ENCODE results near the gene ARF1. TPM values are rescaled to one million over a fixed set of nuclear protein-coding genes. Genes with fewer than 3 reads are reported as not detected.
A peak's percentile ranks its signal among the peaks of the same experiment; 100 is the strongest.

ARF1 gene
- total and polyA plus RNA-seq, 8 donors = 267 to 455 (median 301) TPM

GRCh38 chr1:228101994-228102790 is 19.7 kb downstream of the ARF1 start:
- TF ChIP-seq, protein P1, sequence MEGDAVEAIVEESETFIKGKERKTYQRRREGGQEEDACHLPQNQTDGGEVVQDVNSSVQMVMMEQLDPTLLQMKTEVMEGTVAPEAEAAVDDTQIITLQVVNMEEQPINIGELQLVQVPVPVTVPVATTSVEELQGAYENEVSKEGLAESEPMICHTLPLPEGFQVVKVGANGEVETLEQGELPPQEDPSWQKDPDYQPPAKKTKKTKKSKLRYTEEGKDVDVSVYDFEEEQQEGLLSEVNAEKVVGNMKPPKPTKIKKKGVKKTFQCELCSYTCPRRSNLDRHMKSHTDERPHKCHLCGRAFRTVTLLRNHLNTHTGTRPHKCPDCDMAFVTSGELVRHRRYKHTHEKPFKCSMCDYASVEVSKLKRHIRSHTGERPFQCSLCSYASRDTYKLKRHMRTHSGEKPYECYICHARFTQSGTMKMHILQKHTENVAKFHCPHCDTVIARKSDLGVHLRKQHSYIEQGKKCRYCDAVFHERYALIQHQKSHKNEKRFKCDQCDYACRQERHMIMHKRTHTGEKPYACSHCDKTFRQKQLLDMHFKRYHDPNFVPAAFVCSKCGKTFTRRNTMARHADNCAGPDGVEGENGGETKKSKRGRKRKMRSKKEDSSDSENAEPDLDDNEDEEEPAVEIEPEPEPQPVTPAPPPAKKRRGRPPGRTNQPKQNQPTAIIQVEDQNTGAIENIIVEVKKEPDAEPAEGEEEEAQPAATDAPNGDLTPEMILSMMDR (IDR thresholded peaks at IDR 0.05) = no peak
- Histone ChIP-seq H3K27me3 (no peaks in the 10 kb centered on the region), H3K4me1 (peaks cover 7 to 62% of the 10 kb centered on the region in 2 donors), H3K4me3 (peak overlapping the region; percentile 97 to 99), H3K27ac (peak overlapping the region; percentile 85 to 92), H3K9me3 (no peaks in the 10 kb centered on the region), H3K36me3 (peaks cover 2 to 62% of the 10 kb centered on the region in 2 donors)
- intact Hi-C loops (cut with DNase I) = no loop called here
- DNase-seq (peak in 2 of 4 donors; percentile 26 to 88), ATAC-seq (peak; percentile 23)

DNA sequence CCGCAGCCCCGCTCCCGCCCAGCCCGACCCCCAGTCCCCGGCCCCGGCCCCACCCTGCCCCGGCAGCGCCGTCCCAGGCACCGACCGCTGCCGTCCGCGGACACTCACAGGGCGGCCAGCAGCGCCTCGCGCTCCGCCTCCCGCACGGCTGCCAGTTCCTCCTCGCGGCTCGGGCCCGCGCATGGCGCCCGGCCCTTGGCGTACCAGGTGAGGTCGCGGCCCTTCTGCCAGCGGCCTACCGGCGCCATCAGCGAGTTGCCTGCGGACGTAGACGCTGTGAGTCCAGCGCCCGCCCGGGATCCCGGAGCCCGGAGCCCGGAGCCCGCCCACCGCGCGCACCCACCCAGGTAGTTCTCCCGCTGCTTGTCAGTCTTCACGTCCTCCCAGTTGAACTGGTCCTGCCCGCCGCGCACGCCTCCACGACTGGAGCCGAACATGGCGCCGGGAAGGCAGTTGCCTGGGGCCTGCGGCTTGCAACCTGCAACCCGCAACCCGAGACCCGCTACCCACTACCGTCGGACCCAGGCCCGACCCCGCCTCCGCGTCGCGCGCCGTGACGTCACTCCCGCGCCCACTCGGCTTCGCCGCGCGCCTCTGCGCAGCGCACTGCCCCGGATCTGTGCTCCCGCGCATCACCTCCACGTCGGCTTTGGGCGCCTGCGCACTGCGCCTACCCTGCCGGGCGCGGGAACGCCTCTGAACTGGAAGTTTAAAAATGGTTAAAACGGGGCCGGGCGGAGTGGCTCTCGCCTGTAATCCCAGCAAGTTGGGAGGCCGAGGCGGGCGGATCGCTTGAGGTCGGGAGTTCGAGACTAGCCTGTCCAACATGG is 20.5 kb downstream of the ARF1 start, which contains the start of gene C1orf35:
Gene C1orf35 (minus strand): TSS at position 535 of the 830 bp plus-strand sequence. CDS start 98 bp downstream, at position 437.
- Histone ChIP-seq H3K9me3 (no peaks in the 10 kb centered on the region), H3K27ac (peak within 1 kb of the TSS; percentile 85 to 92), H3K36me3 (peaks cover 2 to 60% of the 10 kb centered on the region in 2 donors), H3K27me3 (no peaks in the 10 kb centered on the region), H3K4me3 (peak within 1 kb of the TSS; percentile 97 to 99), H3K4me1 (peaks cover 10 to 66% of the 10 kb centered on the region in 2 donors)
- peak; percentile 92 to 98 (median 96) for DNase-seq
- TF ChIP-seq, protein P1 (IDR thresholded peaks at IDR 0.05) = no peak
- intact Hi-C loops (cut with DNase I) = no loop called here
- peak; percentile 91 for ATAC-seq

DNA sequence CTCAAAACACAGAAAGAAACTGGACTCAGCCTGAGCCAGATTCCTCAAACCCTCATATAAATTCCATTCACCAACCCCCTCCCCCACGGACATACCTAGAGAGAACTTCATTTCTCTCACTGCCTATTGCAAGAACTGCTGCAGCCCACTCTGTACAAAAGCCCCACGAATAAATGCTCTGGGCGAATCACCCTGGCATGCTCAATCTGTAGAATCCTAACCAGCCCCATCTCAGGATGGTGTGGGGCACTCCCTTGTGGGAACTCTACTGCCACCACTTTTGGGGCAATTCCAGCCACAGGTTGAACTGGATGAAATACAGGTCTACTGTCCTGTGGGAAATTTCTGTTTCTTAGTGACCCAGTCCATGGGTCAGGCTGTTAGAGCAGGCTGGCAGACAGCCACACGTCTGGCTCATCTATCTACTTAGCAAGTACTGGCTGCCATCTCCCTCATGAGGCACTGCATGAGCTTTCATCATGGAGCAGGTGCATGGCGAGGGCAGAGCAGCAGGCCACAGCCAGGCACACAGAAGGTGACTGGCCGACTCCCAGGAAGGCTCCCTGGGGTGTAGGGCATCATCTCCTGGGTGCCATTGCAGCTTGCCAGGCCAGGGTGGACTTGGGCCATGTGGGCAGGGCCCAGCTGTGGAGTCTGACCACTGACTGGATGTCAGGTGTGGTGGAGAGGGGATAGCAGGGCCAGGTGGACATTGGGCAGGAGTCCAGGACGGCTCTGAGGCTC is 22.2 kb downstream of the ARF1 start:
- Histone ChIP-seq H3K27ac (no peak overlapping the region), H3K4me3 (no peak overlapping the region), H3K4me1 (peaks cover 15 to 63% of the 10 kb centered on the region in 2 donors), H3K9me3 (no peaks in the 10 kb centered on the region), H3K27me3 (no peaks in the 10 kb centered on the region), H3K36me3 (peaks cover 0 to 44% of the 10 kb centered on the region in 2 donors)
- intact Hi-C loops (cut with DNase I) = no loop called here
- TF ChIP-seq, protein P1 (IDR thresholded peaks at IDR 0.05) = no peak
- no peak for ATAC-seq
- DNase-seq = peak in 1 of 4 donors; percentile 61

DNA sequence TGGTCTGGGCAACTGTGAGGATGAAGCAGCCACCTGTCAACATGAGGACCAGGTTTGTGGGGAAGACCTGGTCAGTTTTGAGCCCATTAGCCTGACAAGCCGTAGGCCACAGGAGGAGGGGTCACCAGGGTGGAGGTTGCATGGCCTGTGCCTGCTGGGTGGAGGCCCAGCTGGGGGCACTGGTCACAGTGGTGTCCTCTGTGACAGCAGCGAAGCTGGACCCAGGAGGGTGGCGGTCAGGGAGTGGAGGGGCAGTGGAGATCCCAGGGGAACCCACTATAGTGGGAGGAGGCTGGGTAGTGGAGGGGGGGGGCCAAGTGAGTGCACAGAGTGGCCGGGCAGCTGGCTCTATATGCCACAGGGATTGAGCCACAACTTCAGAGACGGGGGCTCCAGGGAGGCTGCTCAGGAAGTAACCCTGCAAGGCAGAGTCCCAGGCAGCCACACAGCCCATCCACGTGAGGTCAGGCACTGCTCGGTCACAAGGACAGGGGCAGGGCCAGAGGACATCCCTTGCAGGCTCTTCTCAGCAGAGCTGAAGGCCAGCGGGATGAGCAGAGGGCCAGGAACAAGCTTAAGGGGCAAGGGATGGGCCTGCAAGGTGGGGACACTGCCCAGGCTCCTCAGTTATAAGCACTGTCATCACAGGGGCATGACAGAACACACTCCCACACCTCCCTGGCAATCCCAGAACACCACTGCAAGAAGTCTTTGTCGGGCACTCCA is 22.9 kb downstream of the ARF1 start:
- Histone ChIP-seq H3K27ac (no peak overlapping the region), H3K36me3 (peaks cover 0 to 36% of the 10 kb centered on the region in 2 donors), H3K4me3 (no peak overlapping the region), H3K27me3 (no peaks in the 10 kb centered on the region), H3K4me1 (peaks cover 15 to 64% of the 10 kb centered on the region in 2 donors), H3K9me3 (no peaks in the 10 kb centered on the region)
- TF ChIP-seq, protein P1 (IDR thresholded peaks at IDR 0.05) = no peak
- intact Hi-C loops (cut with DNase I) = no loop called here
- DNase-seq (no peak), ATAC-seq (no peak)
